Measurements from ENCODE around the gene PHACTR3.

The PHACTR3 gene

GRCh38 chr20:59587570-59587969 lies 16.8 kb upstream of the PHACTR3 start:
- no peak for TF ChIP-seq MAX (IDR thresholded peaks at IDR 0.05)
- no peak for TF ChIP-seq RAD21 (IDR thresholded peaks at IDR 0.05; ENCODE audit: low read depth)

GRCh38 chr20:59588236-59588855 lies 16.0 kb upstream of the PHACTR3 start:
- no peak for TF ChIP-seq TCF12 (IDR thresholded peaks at IDR 0.05; ENCODE audit: low read depth)
- TF ChIP-seq CEBPB (IDR thresholded peaks at IDR 0.05) = no peak
- no peak for TF ChIP-seq TAF1 (IDR thresholded peaks at IDR 0.05; ENCODE audit: low read depth)
- TF ChIP-seq ZBTB7A (IDR thresholded peaks at IDR 0.05; ENCODE audit: low read depth) = no peak
- TF ChIP-seq, protein P1, sequence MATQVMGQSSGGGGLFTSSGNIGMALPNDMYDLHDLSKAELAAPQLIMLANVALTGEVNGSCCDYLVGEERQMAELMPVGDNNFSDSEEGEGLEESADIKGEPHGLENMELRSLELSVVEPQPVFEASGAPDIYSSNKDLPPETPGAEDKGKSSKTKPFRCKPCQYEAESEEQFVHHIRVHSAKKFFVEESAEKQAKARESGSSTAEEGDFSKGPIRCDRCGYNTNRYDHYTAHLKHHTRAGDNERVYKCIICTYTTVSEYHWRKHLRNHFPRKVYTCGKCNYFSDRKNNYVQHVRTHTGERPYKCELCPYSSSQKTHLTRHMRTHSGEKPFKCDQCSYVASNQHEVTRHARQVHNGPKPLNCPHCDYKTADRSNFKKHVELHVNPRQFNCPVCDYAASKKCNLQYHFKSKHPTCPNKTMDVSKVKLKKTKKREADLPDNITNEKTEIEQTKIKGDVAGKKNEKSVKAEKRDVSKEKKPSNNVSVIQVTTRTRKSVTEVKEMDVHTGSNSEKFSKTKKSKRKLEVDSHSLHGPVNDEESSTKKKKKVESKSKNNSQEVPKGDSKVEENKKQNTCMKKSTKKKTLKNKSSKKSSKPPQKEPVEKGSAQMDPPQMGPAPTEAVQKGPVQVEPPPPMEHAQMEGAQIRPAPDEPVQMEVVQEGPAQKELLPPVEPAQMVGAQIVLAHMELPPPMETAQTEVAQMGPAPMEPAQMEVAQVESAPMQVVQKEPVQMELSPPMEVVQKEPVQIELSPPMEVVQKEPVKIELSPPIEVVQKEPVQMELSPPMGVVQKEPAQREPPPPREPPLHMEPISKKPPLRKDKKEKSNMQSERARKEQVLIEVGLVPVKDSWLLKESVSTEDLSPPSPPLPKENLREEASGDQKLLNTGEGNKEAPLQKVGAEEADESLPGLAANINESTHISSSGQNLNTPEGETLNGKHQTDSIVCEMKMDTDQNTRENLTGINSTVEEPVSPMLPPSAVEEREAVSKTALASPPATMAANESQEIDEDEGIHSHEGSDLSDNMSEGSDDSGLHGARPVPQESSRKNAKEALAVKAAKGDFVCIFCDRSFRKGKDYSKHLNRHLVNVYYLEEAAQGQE (IDR thresholded peaks at IDR 0.05; ENCODE audit: low read depth) = no peak
- TF ChIP-seq FOXM1 (IDR thresholded peaks at IDR 0.05; ENCODE audit: borderline replicate concordance, low read depth) = no peak
- no peak for TF ChIP-seq NFIC (IDR thresholded peaks at IDR 0.05)
- no peak for TF ChIP-seq USF1 (IDR thresholded peaks at IDR 0.05)
- no peak for TF ChIP-seq RAD21 (IDR thresholded peaks at IDR 0.05; ENCODE audit: low read depth)

- TF ChIP-seq USF1 (IDR thresholded peaks at IDR 0.05) = no peak
- no peak for TF ChIP-seq NFIC (IDR thresholded peaks at IDR 0.05)
- no peak for TF ChIP-seq TAF1 (IDR thresholded peaks at IDR 0.05; ENCODE audit: low read depth)
- no peak for TF ChIP-seq TEAD4 (IDR thresholded peaks at IDR 0.05)
- TF ChIP-seq, protein P1 (IDR thresholded peaks at IDR 0.05; ENCODE audit: low read depth) = no peak
- TF ChIP-seq EGR1 (IDR thresholded peaks at IDR 0.05) = no peak
- TF ChIP-seq CREB1 (IDR thresholded peaks at IDR 0.05; ENCODE audit: low read depth) = no peak
- no peak for TF ChIP-seq ZBTB7A (IDR thresholded peaks at IDR 0.05; ENCODE audit: low read depth)
- TF ChIP-seq EP300 (IDR thresholded peaks at IDR 0.05; ENCODE audit: borderline replicate concordance) = no peak
- no peak for TF ChIP-seq TCF12 (IDR thresholded peaks at IDR 0.05; ENCODE audit: low read depth)
- no peak for TF ChIP-seq YY1 (IDR thresholded peaks at IDR 0.05; ENCODE audit: low read depth)
- no peak for TF ChIP-seq CEBPB (IDR thresholded peaks at IDR 0.05)
- TF ChIP-seq RAD21 (IDR thresholded peaks at IDR 0.05; ENCODE audit: low read depth) = no peak
- TF ChIP-seq FOXM1 (IDR thresholded peaks at IDR 0.05; ENCODE audit: borderline replicate concordance, low read depth) = no peak
- TF ChIP-seq MAX (IDR thresholded peaks at IDR 0.05) = no peak
Measured at GRCh38 chr20:59589086-59589684, 15.2 kb upstream of the PHACTR3 start.

DNA sequence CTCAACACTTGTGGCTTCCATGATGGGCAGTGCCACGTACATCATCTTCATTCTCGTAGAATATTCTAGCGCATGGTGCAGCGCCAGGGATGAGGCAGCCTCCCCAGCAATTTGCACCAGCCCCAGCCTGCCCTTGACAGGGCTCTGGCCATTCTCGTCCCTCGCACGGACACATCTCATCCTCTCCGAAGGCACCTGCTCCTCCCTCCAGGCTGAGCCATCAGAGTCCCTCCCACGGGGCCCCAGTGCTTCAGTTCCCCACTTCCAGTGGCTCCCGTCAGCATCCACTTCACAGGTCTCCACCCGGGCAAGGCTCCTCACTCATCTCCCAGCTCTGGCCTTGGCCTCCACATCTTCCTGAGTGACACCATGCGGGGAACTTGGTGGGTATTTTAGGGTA lies 13.3 kb upstream of the PHACTR3 start:
- no peak for TF ChIP-seq FOXM1 (IDR thresholded peaks at IDR 0.05; ENCODE audit: borderline replicate concordance, low read depth)
- TF ChIP-seq CREB1 (IDR thresholded peaks at IDR 0.05; ENCODE audit: low read depth) = no peak

DNA sequence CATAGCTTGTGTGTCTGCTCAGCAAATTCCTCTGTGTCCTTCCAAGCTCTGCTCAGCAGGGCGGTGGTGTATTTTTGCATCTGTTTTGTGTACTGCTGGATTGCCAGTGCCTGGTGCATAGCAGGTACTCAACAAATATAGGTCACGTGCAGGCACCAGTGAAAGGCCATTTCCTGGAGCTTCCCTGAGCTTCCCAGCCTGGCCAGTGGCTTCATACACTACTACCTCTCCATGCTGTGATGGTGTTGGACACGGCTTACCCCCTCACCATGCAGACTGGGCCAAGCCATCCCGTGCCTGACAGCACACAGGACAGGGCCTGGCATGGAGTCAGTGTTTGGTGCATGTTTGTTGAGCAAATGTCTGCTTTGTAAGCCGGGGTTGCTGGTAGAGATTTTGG lies 7.7 kb upstream of the PHACTR3 start:
- TF ChIP-seq TAF1 (IDR thresholded peaks at IDR 0.05; ENCODE audit: low read depth) = no peak
- TF ChIP-seq EGR1 (IDR thresholded peaks at IDR 0.05) = no peak
- TF ChIP-seq, protein P1 (IDR thresholded peaks at IDR 0.05; ENCODE audit: low read depth) = no peak
- TF ChIP-seq CREB1 (IDR thresholded peaks at IDR 0.05; ENCODE audit: low read depth) = no peak
- TF ChIP-seq EP300 (IDR thresholded peaks at IDR 0.05; ENCODE audit: borderline replicate concordance) = no peak
- TF ChIP-seq CEBPB (IDR thresholded peaks at IDR 0.05) = no peak
- TF ChIP-seq TCF12 (IDR thresholded peaks at IDR 0.05; ENCODE audit: low read depth) = no peak
- no peak for TF ChIP-seq YY1 (IDR thresholded peaks at IDR 0.05; ENCODE audit: low read depth)
- TF ChIP-seq USF1 (IDR thresholded peaks at IDR 0.05) = no peak
- no peak for TF ChIP-seq TEAD4 (IDR thresholded peaks at IDR 0.05)
- no peak for TF ChIP-seq RAD21 (IDR thresholded peaks at IDR 0.05; ENCODE audit: low read depth)
- no peak for TF ChIP-seq ZBTB7A (IDR thresholded peaks at IDR 0.05; ENCODE audit: low read depth)
- TF ChIP-seq MAX (IDR thresholded peaks at IDR 0.05) = no peak
- no peak for TF ChIP-seq NFIC (IDR thresholded peaks at IDR 0.05)
- no peak for TF ChIP-seq FOXM1 (IDR thresholded peaks at IDR 0.05; ENCODE audit: borderline replicate concordance, low read depth)

Measured in Ishikawa (cell line).